Measurements from ENCODE around the gene KRT73. TPM values are rescaled to one million over a fixed set of nuclear protein-coding genes. Genes with fewer than 3 reads are reported as not detected.

The KRT73 gene
- total RNA-seq, 2 experiments from 2014 or later, result not detected

DNA sequence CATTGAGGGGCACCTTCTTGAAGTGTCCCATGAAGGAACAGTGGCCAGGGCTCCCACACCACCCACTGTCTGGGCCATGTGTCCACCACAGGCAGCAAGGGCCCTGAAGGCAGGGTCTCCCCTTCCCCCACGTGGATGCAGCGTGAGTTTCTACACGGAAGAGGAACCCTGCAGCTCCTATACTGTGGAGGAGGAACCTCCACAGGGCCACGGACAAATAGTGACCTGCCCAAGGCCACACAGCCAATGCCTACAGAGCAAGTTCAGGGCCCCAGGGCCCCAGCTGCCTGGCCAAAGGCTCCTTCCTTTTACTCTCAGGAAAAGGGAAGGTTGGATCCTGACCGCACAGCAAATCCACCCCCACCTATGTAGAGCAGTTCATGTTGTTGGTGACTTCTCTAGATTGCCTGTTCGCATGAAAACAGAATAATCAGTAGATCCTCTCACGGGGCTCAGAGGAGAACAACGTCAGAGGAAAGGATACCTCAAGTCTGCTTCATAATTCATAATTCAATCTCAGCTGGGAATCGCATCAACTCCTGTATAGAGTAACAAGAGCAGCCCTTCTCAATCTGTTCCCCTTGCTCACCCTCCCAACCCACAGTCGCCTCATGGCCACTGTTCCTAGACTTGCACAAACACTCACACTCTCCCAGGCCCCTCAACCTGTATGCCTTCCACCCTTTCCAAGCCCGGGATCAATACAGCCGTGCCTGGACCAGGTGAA is 11.1 kb upstream of the KRT73 start:
- DNase-seq (no peak), ATAC-seq (no peak)
- peaks cover 29% of the 10 kb centered on the region for H3K4me1 Mint-ChIP-seq
- H3K27me3 Mint-ChIP-seq, result peaks cover 9% of the 10 kb centered on the region
- CTCF ChIA-PET, result interaction anchor here (1.0 kb wide), 1 partner anchor 241 kb away, joined by 3 read pairs; no protein-coding TSS in a partner anchor
- no peaks in the 10 kb centered on the region for H3K9me3 Mint-ChIP-seq (ENCODE audit: low read depth)
- H3K27ac Mint-ChIP-seq, result no peak overlapping the region
- no peaks in the 10 kb centered on the region for H3K36me3 Mint-ChIP-seq
- H3K4me3 Mint-ChIP-seq, result no peak overlapping the region

DNA sequence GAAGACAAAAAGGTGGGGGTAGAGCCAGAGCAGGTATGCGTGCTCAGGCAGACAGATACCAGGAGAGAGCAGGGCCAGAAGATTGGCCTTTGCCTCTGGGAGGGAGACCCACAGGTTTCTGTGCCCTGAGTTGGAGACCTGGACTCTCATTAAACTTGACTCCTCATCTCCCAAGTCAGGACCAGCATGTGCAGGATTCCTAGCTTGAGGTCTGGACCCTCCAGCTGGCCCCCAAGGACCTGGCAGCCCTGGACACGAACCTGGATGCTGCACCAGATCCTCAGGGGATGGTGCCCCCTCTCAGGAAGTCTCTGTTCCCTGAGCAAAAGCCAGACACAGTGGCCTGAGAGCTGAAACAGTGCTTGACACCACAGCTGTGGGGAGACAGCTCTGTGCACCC is 10.5 kb upstream of the KRT73 start:
- Mint-ChIP-seq H3K4me1 (peaks cover 23% of the 10 kb centered on the region), H3K4me3 (no peak overlapping the region)
- CTCF ChIA-PET, result interaction anchor here (1.0 kb wide), 1 partner anchor 242 kb away, joined by 3 read pairs; no protein-coding TSS in a partner anchor

DNA sequence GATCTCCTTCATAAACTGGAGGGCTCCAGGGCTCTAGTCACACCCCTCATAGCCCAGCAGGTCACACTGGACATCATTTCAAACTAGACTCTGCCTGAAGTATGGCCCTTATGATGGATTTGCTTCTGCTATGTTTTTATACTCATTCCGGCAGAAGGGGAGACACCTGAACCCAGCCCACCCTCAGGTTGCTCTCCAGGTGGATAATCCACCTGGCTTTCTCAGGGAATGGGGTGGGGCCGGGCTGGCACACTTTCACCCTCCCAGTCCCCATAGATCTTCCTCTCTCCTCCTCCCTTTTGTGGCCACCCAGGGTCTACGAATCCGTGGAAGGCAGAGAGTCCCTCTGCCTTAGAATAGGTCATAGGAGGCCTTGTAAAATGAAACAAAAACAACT is 9.8 kb upstream of the KRT73 start:
- no peaks in the 10 kb centered on the region for H3K9me3 Mint-ChIP-seq (ENCODE audit: low read depth)
- peaks cover 15% of the 10 kb centered on the region for H3K4me1 Mint-ChIP-seq
- H3K27me3 Mint-ChIP-seq, result peaks cover 12% of the 10 kb centered on the region
- ATAC-seq (no peak), DNase-seq (peak; percentile 35)
- H3K27ac Mint-ChIP-seq, result no peak overlapping the region
- H3K36me3 Mint-ChIP-seq, result no peaks in the 10 kb centered on the region
- no peak overlapping the region for H3K4me3 Mint-ChIP-seq
- CTCF ChIA-PET, result no interaction called here

More for the DNA sequence above, 10.5 kb upstream of the KRT73 start:
- no peaks in the 10 kb centered on the region for H3K36me3 Mint-ChIP-seq
- no peaks in the 10 kb centered on the region for H3K9me3 Mint-ChIP-seq (ENCODE audit: low read depth)
- H3K27ac Mint-ChIP-seq, result no peak overlapping the region
- DNase-seq (no peak), ATAC-seq (no peak)
- peaks cover 12% of the 10 kb centered on the region for H3K27me3 Mint-ChIP-seq

DNA sequence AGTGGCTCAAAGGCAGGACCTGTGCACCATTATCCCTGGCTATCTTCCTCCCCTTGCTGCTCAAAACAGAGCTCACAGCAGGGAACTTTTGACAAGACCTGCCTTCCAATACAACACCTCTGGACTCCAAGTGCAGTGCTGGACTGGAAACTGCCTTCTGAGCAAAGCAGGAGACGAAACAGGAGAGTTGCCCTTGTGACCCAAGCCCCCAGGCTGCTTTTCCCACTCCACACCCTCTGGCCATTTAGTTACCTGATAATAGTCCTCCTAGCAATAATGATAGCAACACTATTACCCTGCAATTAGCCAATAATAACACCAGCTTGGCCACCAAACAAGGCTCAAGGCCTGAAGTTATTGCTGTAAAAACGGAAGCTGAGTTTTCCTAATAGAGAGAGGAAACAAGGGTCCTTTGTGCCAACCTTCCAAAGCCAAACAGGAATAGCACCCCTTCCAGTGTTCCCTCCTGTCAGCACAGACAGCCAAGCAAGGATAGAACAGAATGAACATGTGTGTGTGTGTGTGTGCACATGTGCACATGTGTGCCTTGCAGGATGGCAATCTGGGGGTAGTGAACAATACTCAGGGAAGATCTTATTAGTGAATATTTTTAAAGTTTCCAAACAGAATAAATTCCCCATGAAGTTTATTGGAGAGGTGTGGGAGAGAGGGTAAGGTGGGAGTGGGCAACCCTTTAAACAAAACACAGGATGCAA is 9.2 kb upstream of the KRT73 start:
- H3K27ac Mint-ChIP-seq, result no peak overlapping the region
- DNase-seq, result no peak
- H3K27me3 Mint-ChIP-seq, result peaks cover 15% of the 10 kb centered on the region
- ATAC-seq, result no peak
- CTCF ChIA-PET, result no interaction called here
- H3K4me3 Mint-ChIP-seq, result no peak overlapping the region
- H3K36me3 Mint-ChIP-seq, result no peaks in the 10 kb centered on the region
- peaks cover 11% of the 10 kb centered on the region for H3K4me1 Mint-ChIP-seq
- H3K9me3 Mint-ChIP-seq (ENCODE audit: low read depth), result no peaks in the 10 kb centered on the region

DNA sequence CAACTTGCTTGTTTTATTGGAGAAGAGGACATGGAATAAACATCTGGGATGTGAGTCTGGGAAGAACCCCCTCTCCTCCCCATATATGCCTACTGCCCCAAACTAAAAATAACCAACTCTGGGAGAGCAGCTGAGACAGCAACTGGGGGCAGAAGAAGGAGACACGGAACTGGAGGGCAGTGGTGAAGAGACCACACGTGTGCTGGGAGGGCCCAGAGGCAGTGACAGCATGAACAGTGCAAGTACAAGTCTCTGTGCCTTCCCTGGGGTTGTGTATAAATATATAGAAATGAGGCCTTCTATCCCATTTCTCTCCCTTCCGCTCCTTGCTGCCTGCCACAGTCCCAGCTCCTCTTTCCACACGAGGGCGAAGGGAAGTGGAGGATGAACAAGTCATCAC is 4.0 kb upstream of the KRT73 start:
- Mint-ChIP-seq H3K27me3 (peaks cover 17% of the 10 kb centered on the region), H3K4me1 (no peaks in the 10 kb centered on the region), H3K27ac (no peak overlapping the region), H3K36me3 (no peaks in the 10 kb centered on the region), H3K9me3 (ENCODE audit: low read depth) (no peaks in the 10 kb centered on the region), H3K4me3 (no peak overlapping the region)
- CTCF ChIA-PET, result no interaction called here
- ATAC-seq (no peak), DNase-seq (no peak)

DNA sequence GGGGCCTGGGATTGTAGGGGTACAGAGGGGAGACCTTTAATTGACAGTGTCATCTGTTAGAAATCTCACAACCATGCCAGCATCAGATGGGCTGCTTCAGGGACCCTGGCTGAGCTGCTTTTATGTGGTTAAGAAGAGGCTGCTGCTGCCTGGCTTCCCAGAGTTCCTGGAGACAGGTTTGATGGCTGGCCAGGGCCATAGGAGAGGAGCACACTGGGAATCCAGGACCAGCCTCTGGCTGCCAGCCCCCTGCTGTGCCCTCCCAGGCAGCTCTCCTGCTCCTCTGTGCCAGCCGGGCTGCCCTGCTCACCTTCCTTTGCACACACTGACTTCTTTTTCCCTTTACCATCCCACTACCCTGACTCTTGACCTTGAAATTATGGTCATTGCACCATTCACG is 507 bp upstream of the KRT73 start:
- Mint-ChIP-seq H3K9me3 (ENCODE audit: low read depth) (no peaks in the 10 kb centered on the region), H3K27me3 (peaks cover 15% of the 10 kb centered on the region), H3K27ac (no peak overlapping the region), H3K4me1 (peaks cover 8% of the 10 kb centered on the region), H3K36me3 (no peaks in the 10 kb centered on the region), H3K4me3 (no peak overlapping the region)
- ATAC-seq (no peak), DNase-seq (no peak)
- CTCF ChIA-PET, result interaction anchor here (0.6 to 1.5 kb wide), 2 partner anchors 9 to 1675 kb away, joined by 3 to 4 read pairs; no protein-coding TSS in a partner anchor

DNA sequence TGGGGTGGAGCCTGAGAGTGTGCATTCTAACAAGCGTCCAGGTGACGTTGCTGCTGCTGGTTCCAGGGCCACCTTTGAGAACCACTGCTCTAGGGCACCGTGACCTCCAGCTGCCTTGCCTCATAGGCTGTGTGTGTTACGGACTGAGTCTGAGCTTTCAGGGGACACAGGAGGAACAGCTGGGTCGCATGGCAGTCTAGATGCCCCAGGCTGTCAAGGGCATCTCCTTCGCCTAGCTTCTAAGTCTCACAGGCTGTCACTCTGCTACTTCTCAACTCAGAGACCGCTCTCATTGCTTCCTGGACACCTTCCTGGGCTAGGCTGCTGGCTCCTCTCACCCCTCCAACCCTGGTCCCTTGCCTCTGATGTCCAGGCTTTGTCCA is 965 bp downstream of the KRT73 start:
- CTCF ChIA-PET, result no interaction called here
- Mint-ChIP-seq H3K27me3 (peaks cover 13% of the 10 kb centered on the region), H3K27ac (no peak overlapping the region), H3K4me1 (peaks cover 8% of the 10 kb centered on the region), H3K4me3 (no peak overlapping the region), H3K9me3 (ENCODE audit: low read depth) (no peaks in the 10 kb centered on the region), H3K36me3 (no peaks in the 10 kb centered on the region)
- DNase-seq (no peak), ATAC-seq (no peak)

DNA sequence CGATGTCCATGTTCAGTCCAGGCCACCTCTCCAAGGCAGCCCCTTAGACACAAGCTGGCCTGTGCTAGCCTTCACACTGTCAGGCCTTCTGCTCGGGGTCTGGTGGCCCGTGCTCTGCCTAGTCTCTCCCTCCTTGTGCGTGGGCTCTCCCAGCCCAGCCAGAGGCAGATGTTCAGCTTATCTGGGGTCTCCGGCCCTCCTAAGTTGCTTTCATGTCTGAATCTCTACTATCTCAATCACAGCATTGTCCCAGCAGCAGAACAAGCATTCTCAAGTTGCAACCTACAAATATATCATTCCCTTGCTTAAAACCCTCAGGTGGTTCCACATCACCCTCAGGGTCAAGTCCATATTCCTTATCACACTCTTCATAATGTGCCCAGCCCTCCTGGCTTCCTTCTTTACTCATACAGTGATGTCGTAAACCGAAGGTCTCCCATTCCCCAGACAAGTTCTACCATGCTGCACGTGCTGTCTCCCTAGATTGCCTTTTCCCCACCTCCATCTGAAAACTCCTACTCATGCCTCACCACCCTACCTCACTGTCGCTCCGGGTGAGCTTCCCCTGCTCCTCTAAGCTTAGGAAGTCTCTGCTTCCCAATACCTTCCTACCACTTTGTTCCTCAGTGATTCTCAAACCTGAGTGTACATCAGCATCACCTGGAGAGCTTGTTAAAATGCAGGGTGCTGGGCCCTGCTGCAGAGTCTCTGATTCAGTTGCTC is 1.5 kb downstream of the KRT73 start:
- no peak for ATAC-seq
- DNase-seq, result no peak
- Mint-ChIP-seq H3K27me3 (peaks cover 13% of the 10 kb centered on the region), H3K36me3 (no peaks in the 10 kb centered on the region), H3K9me3 (ENCODE audit: low read depth) (no peaks in the 10 kb centered on the region), H3K27ac (no peak overlapping the region), H3K4me1 (peaks cover 8% of the 10 kb centered on the region), H3K4me3 (no peak overlapping the region)
- CTCF ChIA-PET, result no interaction called here

DNA sequence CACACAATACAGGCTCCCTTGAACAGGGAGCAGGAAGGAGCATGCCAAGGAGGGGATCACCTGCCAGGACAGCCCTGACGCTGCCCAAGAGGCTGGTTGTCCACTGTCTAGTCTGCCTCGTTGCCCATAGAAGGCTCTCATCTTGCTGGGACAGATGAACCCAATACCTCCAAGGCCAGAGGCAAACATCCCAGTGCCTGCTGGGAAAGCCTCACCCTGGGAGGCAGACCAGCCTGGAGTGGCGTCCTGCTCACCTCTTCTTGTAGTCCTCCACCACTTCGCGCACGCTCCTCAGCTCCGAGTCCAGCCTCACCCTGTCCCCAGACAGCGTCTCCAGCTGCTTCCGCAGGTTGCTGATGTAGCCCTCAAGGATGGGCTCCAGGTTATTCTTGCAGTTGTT is 2.4 kb downstream of the KRT73 start:
- CTCF ChIA-PET, result no interaction called here
- DNase-seq (no peak), ATAC-seq (no peak)
- Mint-ChIP-seq H3K9me3 (ENCODE audit: low read depth) (no peaks in the 10 kb centered on the region), H3K27me3 (peaks cover 18% of the 10 kb centered on the region), H3K4me3 (no peak overlapping the region), H3K36me3 (no peaks in the 10 kb centered on the region), H3K27ac (no peak overlapping the region), H3K4me1 (peaks cover 8% of the 10 kb centered on the region)

DNA sequence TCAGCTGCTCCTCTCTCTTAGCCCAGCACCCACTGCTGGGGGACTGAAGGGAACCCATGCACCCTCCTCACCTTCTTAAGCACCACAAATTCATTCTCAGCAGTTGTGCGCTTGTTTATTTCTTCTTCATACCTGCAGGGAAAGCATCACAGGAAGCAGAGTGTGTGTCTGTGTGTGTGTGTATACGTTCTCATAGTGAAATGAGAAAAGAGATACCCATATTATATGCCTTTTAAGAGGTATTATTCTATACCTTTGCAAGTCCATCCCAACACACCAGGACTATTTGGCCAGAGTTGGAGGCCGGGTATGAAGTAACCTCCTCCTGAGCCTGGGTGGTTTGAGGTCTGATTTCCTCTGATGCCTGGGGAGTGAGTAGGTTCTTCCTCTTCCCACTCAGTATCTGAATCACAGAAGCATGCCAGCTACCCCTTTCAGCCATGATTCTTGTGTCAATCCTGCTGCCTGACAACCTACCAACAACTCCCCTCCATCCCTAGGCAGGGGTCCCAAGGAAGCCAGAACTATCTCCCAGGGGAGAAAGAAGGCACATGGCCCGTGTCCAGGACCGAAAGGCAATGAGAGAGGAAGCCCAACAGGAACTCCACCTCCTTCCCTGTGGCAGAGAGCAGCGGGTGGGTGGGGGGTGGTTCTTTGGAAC is 3.0 kb downstream of the KRT73 start:
- H3K27ac Mint-ChIP-seq, result no peak overlapping the region
- H3K4me1 Mint-ChIP-seq, result peaks cover 13% of the 10 kb centered on the region
- H3K9me3 Mint-ChIP-seq (ENCODE audit: low read depth), result no peaks in the 10 kb centered on the region
- no peak for ATAC-seq
- no peak overlapping the region for H3K4me3 Mint-ChIP-seq
- H3K27me3 Mint-ChIP-seq, result peaks cover 20% of the 10 kb centered on the region
- no peaks in the 10 kb centered on the region for H3K36me3 Mint-ChIP-seq
- CTCF ChIA-PET, result no interaction called here
- DNase-seq, result no peak

DNA sequence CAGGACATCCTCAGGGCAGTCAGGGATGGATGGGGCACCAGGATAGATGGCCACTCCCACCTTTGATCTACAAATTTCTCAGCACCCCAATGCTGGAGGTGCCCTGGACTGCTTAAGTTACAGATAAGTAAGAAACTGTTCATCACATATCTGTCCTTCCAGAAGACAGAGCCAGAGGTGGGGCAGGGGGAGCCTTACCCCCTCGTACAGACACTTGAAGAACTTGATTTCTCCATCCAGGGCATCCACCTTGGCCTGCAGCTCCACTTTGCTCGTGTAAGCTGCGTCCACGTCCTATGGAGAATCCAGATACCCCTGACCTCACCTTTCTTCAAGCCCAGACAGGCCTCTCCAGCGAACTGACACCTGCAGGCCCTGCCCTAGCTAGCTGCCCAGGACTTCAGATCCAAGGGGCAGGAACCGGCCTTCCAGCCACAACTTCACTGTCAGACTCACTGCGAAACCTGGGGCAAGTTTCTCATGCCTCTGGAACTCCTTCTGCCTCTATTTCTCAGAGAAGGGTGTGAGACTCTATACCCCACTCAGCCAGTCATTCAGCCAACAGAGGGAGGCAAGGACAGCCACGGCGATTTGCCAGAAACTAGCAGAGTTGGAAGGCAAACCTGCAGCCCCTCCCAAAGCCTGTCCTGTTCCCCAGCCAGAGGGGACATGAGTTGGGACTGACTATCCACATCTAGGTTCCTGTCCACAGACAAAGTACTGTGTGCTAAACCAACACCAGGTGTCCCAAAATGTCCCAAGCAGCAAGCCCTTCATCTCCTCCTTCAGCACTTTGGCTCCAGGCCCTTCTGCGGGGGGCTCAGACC is 3.8 kb downstream of the KRT73 start:
- H3K4me3 Mint-ChIP-seq, result no peak overlapping the region
- ATAC-seq, result no peak
- H3K36me3 Mint-ChIP-seq, result no peaks in the 10 kb centered on the region
- CTCF ChIA-PET, result no interaction called here
- DNase-seq, result no peak
- H3K4me1 Mint-ChIP-seq, result peaks cover 13% of the 10 kb centered on the region
- H3K27me3 Mint-ChIP-seq, result peaks cover 24% of the 10 kb centered on the region
- no peak overlapping the region for H3K27ac Mint-ChIP-seq
- H3K9me3 Mint-ChIP-seq (ENCODE audit: low read depth), result no peaks in the 10 kb centered on the region

DNA sequence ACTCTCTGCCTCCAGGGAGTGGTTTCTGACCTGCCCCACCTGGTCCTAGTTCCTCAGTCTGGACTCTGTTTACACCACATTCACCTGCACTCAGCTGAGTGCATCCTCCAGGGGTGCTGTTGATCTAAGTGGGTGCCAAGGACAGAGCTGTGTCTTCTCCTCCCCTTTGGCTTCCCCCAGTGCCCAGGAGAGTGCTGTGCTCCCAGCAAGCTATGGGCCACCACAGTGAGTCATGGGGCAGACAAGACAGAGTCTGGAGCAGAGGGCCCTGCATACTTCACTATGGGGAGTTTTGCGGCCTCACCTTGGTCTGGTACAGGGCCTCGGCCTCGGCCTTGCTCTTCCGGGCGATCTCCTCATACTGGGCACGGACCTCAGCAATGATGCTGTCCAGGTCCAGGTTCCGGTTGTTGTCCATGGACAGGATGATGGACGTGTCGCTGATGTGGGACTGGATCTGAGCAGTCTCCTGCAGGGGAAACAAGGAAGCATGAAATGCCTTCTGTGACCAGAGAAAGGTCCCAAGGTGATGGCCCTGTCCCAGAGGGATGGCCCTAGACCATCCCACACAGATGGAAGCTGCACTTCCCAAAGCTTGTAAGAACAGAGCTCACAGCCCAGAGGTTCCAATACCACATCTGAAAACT is 4.9 kb downstream of the KRT73 start:
- CTCF ChIA-PET, result no interaction called here
- no peak for ATAC-seq
- no peak for DNase-seq
- Mint-ChIP-seq H3K4me3 (no peak overlapping the region), H3K9me3 (ENCODE audit: low read depth) (no peaks in the 10 kb centered on the region), H3K4me1 (peaks cover 13% of the 10 kb centered on the region), H3K36me3 (no peaks in the 10 kb centered on the region), H3K27ac (no peak overlapping the region), H3K27me3 (peaks cover 31% of the 10 kb centered on the region)

All from activated CD8-positive, alpha-beta memory T cell treated with anti-CD3 and anti-CD28 coated beads, Interleukin-2, amount 10 ng/mL, durations not matched to agents 7 days and 5 days (primary cell).